Heart right ventricle (tissue), 16 donors: Measurements from ENCODE around the gene MBNL3. TPM values are rescaled to one million over a fixed set of nuclear protein-coding genes. Genes with fewer than 3 reads are reported as not detected.

Experiments
- ATAC-seq, 8 donors: fragments of 200-7000 bp; cut with Tn5 transposase; one replicate each; pipeline ENCODE4 v1.9.1; 2020; ENCODE audit warnings: mild to moderate bottlenecking in 8 of 8, moderate library complexity in 8 of 8, moderate number of reproducible peaks in 1 of 8
- DNase-seq, 2 donors: peaks; one replicate each; pipeline ENCODE4 v3.0.0-alpha.2; 2020
- H3K27ac ChIP-seq, 10 donors: fragments of 200-600 bp; sonication (generic) in 2 of 10; one replicate each; pipeline versions ENCODE4 v1.5.0 to v1.8.0; 2020 to 2022; ENCODE audit warnings: mild to moderate bottlenecking in 3 of 10
- H3K27me3 ChIP-seq, 7 donors: fragments of 200-600 bp; one replicate each; pipeline ENCODE4 v1.8.0; 2021 to 2022; ENCODE audit warnings: mild to moderate bottlenecking in 2 of 7
- H3K36me3 ChIP-seq, 9 donors: fragments of 200-600 bp; sonication (generic) in 1 of 9; one replicate each; pipeline versions ENCODE4 v1.5.0 to v1.8.0; 2020 to 2022; ENCODE audit warnings: mild to moderate bottlenecking in 2 of 9
- H3K4me1 ChIP-seq, 9 donors: fragments of 200-600 bp; sonication (generic) in 1 of 9; one replicate each; pipeline versions ENCODE4 v1.5.0 to v1.8.0; 2020 to 2022; ENCODE audit warnings: mild to moderate bottlenecking in 4 of 9
- H3K4me3 ChIP-seq, 10 donors: fragments of 200-600 bp; sonication (generic) in 2 of 10; one replicate each; pipeline versions ENCODE4 v1.5.0 to v1.8.0; 2020 to 2022; ENCODE audit warnings: mild to moderate bottlenecking in 7 of 10, moderate library complexity in 2 of 10
- H3K9me3 ChIP-seq, 11 donors: fragments of 200-600 bp in 10 of 11; sonication (generic) in 2 of 11; one replicate each; pipeline versions ENCODE4 v1.5.0 to v1.8.0; 2013 to 2022; ENCODE audit warnings: mild to moderate bottlenecking in 2 of 11, control low read depth in 1 of 11, moderate library complexity in 1 of 11
- CTCF ChIP-seq, 9 donors: fragments of 200-600 bp; sonication (generic) in 2 of 9; IDR thresholded peaks; one replicate each; pipeline versions ENCODE4 v1.5.0 to v1.8.0; 2021 to 2022; ENCODE audit warnings: antibody characterized with exemption in 9 of 9, mild to moderate bottlenecking in 5 of 9, moderate library complexity in 1 of 9
- WGBS, 2 donors: extraction: QIAGEN DNeasy Blood & Tissue Kit; methylation state at CpG; one replicate each; pipeline ENCODE4 v1.1.7; 2013; ENCODE audit warnings: inconsistent platforms in 1 of 2; 5-methylcytosine and 5-hydroxymethylcytosine counted together
- intact Hi-C, 10 donors: fragments of 100-400 bp; cut with DNase I; formaldehyde crosslinking; loops; one replicate each; pipeline versions ENCODE4 v1.11.1 to v1.14.2; 2022
- polyA plus RNA-seq, 2 donors: library from polyadenylated mRNA; stranded (reverse); fragments of 200-250 nt; gene quantifications; one replicate each; pipeline ENCODE4 v1.2.3, GENCODE V29; 2013
- total RNA-seq, 10 donors: library from RNA; stranded (reverse); fragmentation: NEBNext Ultra II Directional in 3 of 10; extraction: Animal tissue kit (Norgen Biotek cat#: 25700) in 3 of 10; gene quantifications; one replicate each; pipeline versions ENCODE4 v1.2.1 to v1.2.4, GENCODE V29; 2021 to 2023
- donor health status: Arrhythmogenic right ventricular cardiomyopathy.
- donor health status: ischemic (EF 13 %, LVEDD 7.1; RV severe dilation, severe dysfunction).
- donor health status: healthy with polysubstance abuse.
- donor health status: DM: no; HTN: yes; CAD: no.
- donor health status: DM: no; HTN: no; CAD: no.
- donor health status: ischemic (EF 25% LVEDD 6.9; RV normal size, moderate dysfunction).
- donor health status: ischemic (EF 25% LVEDD 5.7; RV mildly dilated, moderate dysfunction).
- donor health status: healthy.
- donor health status: DM: yes; HTN: yes; CAD: no.
- donor health status: Ischemic cardiomyopathy.
- donor health status: ischemic (EF 35%, LVEDD 5.7; RV mildly dilated, moderate dysfunction).
- donor health status: nonischemic (EF 11% LVEDD 7.7; RV severe dilation, severe dysfunction).
- donor health status: DM: yes; HTN: yes; CAD: no.
- donor health status: PGD.
- donor health status: ischemic (EF 29% LVEDD 5.4; RV normal size, mild dysfunction).
- donor health status: nonischemic (EF 23%, LVEDD 6.1; RV moderate dilation, normal function).

MBNL3 gene
- total and polyA plus RNA-seq, 12 donors, result 0.51 to 41.9 (median 5.6) TPM

GRCh38 chrX:132382068-132382467 is 106.8 kb downstream of the MBNL3 start:
- no peaks in the 10 kb centered on the region for H3K4me1 ChIP-seq
- WGBS, 2 donors, result 96% methylated on average over 7 of the region's 7 CpGs
- H3K27ac ChIP-seq, result no peak overlapping the region
- intact Hi-C loops, result no loop called here
- ATAC-seq (no peak), DNase-seq (no peak)
- no peak overlapping the region for H3K4me3 ChIP-seq
- no peaks in the 10 kb centered on the region for H3K9me3 ChIP-seq
- no peak for TF ChIP-seq CTCF (IDR thresholded peaks at IDR 0.05)
- peaks cover 0 to 68% (median 0%) of the 10 kb centered on the region in 7 donors for H3K27me3 ChIP-seq
- H3K36me3 ChIP-seq, result no peaks in the 10 kb centered on the region

- no peak overlapping the region for H3K27ac ChIP-seq
- no peak overlapping the region for H3K4me3 ChIP-seq
- H3K4me1 ChIP-seq, result no peaks in the 10 kb centered on the region
- no peak for TF ChIP-seq CTCF (IDR thresholded peaks at IDR 0.05)
- H3K9me3 ChIP-seq, result no peaks in the 10 kb centered on the region
- H3K27me3 ChIP-seq, result peaks cover 0 to 69% (median 0%) of the 10 kb centered on the region in 7 donors
- intact Hi-C loops, result no loop called here
- ATAC-seq (no peak), DNase-seq (no peak)
- WGBS, 2 donors, result 87 to 96% methylated on average over 2 of the region's 2 CpGs
- no peaks in the 10 kb centered on the region for H3K36me3 ChIP-seq
Observed at GRCh38 chrX:132378281-132378680, 110.6 kb downstream of the MBNL3 start.

GRCh38 chrX:132375941-132376340 is 112.9 kb downstream of the MBNL3 start:
- Histone ChIP-seq H3K9me3 (no peaks in the 10 kb centered on the region), H3K4me3 (no peak overlapping the region), H3K4me1 (no peaks in the 10 kb centered on the region), H3K27ac (no peak overlapping the region), H3K27me3 (peaks cover 0 to 65% (median 0%) of the 10 kb centered on the region in 7 donors), H3K36me3 (no peaks in the 10 kb centered on the region)
- WGBS, 2 donors, result 64 to 69% methylated on average over 2 of the region's 2 CpGs
- no peak for ATAC-seq
- DNase-seq, result no peak
- intact Hi-C loops, result no loop called here
- no peak for TF ChIP-seq CTCF (IDR thresholded peaks at IDR 0.05)

GRCh38 chrX:132373610-132374009 is 115.2 kb downstream of the MBNL3 start:
- WGBS, 2 donors, result 76 to 85% methylated on average over 3 of the region's 3 CpGs

More at GRCh38 chrX:132373610-132374009, 115.2 kb downstream of the MBNL3 start:
- Histone ChIP-seq H3K9me3 (no peaks in the 10 kb centered on the region), H3K4me3 (no peak overlapping the region), H3K4me1 (no peaks in the 10 kb centered on the region), H3K36me3 (no peaks in the 10 kb centered on the region), H3K27me3 (peaks cover 0 to 50% (median 0%) of the 10 kb centered on the region in 7 donors), H3K27ac (no peak overlapping the region)
- DNase-seq, result no peak
- intact Hi-C loops, result no loop called here
- no peak for ATAC-seq
- no peak for TF ChIP-seq CTCF (IDR thresholded peaks at IDR 0.05)
